Endothelial cell of umbilical vein (primary cell): ENCODE measurements around the gene CEP78. TPM values are rescaled to one million over a fixed set of nuclear protein-coding genes. Genes with fewer than 3 reads are reported as not detected.

ENCODE experiments used
- BruUV-seq: library from RNA; stranded (reverse); fragments of 400-500 nt; replicated peaks from 2 replicates; lab custom pipeline; 2021; lab: Mats Ljungman, UMichigan
- CTCF ChIA-PET: fragments of 300-600, 350-600 bp; sonication (Branson Sonifier 250); formaldehyde crosslinking; loops from one replicate; lab custom pipeline; 2021; ENCODE audit warnings: antibody characterized with exemption, inconsistent platforms; lab: Charles Lee
- POLR2A ChIA-PET: fragments of 300-600, 350-600 bp; sonication (Branson Sonifier 250); formaldehyde crosslinking; loops from one replicate; lab custom pipeline; 2021; ENCODE audit warnings: antibody characterized with exemption, inconsistent platforms; lab: Charles Lee
- DNase-seq: peaks from one replicate; pipeline ENCODE4 v3.0.0-alpha.2; 2011; ENCODE audit warnings: low read depth, low spot score
- FAIRE-seq: peaks from 2 replicates; lab custom pipeline; 2011; peaks lifted over from hg19 to GRCh38; lab: Jason Lieb, UNC
- H2AFZ ChIP-seq: 2 replicates; pipeline ENCODE4 v1.6.0; 2012; ENCODE audit warnings: low read depth, low read length, control low read depth, inconsistent platforms
- H3K27ac ChIP-seq: 2 replicates; pipeline ENCODE4 v1.5.1; 2011; ENCODE audit warnings: low read depth, mild to moderate bottlenecking, control low read depth, low read length, moderate library complexity; ENCODE audit not compliant: insufficient read depth
- H3K27me3 ChIP-seq, 2 experiments: 2 replicates each; pipeline versions ENCODE4 v1.6.0 to v1.6.1; 2011; ENCODE audit warnings: low read length in 2 of 2, mixed read lengths in 1 of 2; ENCODE audit not compliant: control insufficient read depth in 2 of 2, insufficient read depth in 2 of 2
- H3K36me3 ChIP-seq, 2 experiments: 2 replicates in 1 of 2; 3 replicates in 1 of 2; pipeline ENCODE4 v1.5.1; 2011; ENCODE audit warnings: low read length in 2 of 2, mild to moderate bottlenecking in 1 of 2, moderate library complexity in 1 of 2; ENCODE audit not compliant: control insufficient read depth in 2 of 2, insufficient read depth in 2 of 2; ENCODE audit errors: extremely low read depth in 1 of 2
- H3K4me1 ChIP-seq: 3 replicates; pipeline ENCODE4 v1.5.1; 2011; ENCODE audit warnings: mild to moderate bottlenecking, low read length; ENCODE audit not compliant: control insufficient read depth, insufficient read depth; ENCODE audit errors: extremely low read depth
- H3K4me2 ChIP-seq: 2 replicates; pipeline ENCODE4 v1.6.1; 2011; ENCODE audit warnings: low read length, control low read depth, mixed read lengths; ENCODE audit not compliant: insufficient read depth
- H3K4me3 ChIP-seq, 3 experiments: fragments of 200-600 bp in 1 of 3; sonication (generic), shearing (Covaris generic) in 1 of 3; replicated peaks in 1 of 3; 2 replicates each; pipeline ENCODE4 v1.5.1; 2011 to 2016; ENCODE audit warnings: control low read depth in 3 of 3, low read length in 3 of 3, mild to moderate bottlenecking in 2 of 3, inconsistent platforms in 1 of 3, low read depth in 1 of 3, moderate library complexity in 1 of 3; ENCODE audit not compliant: insufficient read depth in 1 of 3
- H3K79me2 ChIP-seq: 2 replicates; pipeline ENCODE4 v1.6.0; 2012; ENCODE audit warnings: low read length, inconsistent platforms; ENCODE audit not compliant: control insufficient read depth, insufficient read depth
- H3K9ac ChIP-seq: replicated peaks from 2 replicates; pipeline ENCODE3; 2011; ENCODE audit warnings: low read length, control low read depth; ENCODE audit not compliant: insufficient read depth; ENCODE audit errors: extremely low read depth
- H3K9me1 ChIP-seq: replicated peaks from 3 replicates; pipeline ENCODE4 v1.6.0; 2011; ENCODE audit warnings: mild to moderate bottlenecking, low read length; ENCODE audit not compliant: control insufficient read depth, insufficient read depth; ENCODE audit errors: extremely low read depth
- H3K9me3 ChIP-seq: replicated peaks from 2 replicates; pipeline ENCODE4 v1.5.1; 2012; ENCODE audit warnings: low read length, inconsistent platforms; ENCODE audit not compliant: control insufficient read depth, insufficient read depth
- H4K20me1 ChIP-seq: replicated peaks from 2 replicates; pipeline ENCODE3; 2011; ENCODE audit warnings: mild to moderate bottlenecking, low read length; ENCODE audit not compliant: control insufficient read depth, insufficient read depth; ENCODE audit errors: extremely low read depth
- CTCF ChIP-seq, 2 donors: IDR thresholded peaks; 1 replicate in 1 of 2; 2 replicates in 1 of 2; pipeline ENCODE4 v1.5.1; 2011; ENCODE audit warnings: low read length in 2 of 2, mild to moderate bottlenecking in 2 of 2, moderate library complexity in 2 of 2, control low read depth in 1 of 2, inconsistent platforms in 1 of 2, low read depth in 1 of 2; ENCODE audit not compliant: insufficient read depth in 1 of 2; ENCODE audit errors: extremely low read depth in 1 of 2
- EZH2 ChIP-seq: IDR thresholded peaks from 2 replicates; pipeline ENCODE4 v1.6.1; 2012; ENCODE audit warnings: borderline replicate concordance, low read depth, mild to moderate bottlenecking, moderate library complexity, low read length, inconsistent platforms; ENCODE audit not compliant: severe bottlenecking
- FOS ChIP-seq: IDR thresholded peaks from 2 replicates; pipeline ENCODE4 v1.6.1; 2011; ENCODE audit warnings: mild to moderate bottlenecking, low read length, moderate library complexity, borderline replicate concordance; ENCODE audit not compliant: insufficient read depth
- GATA2 ChIP-seq: IDR thresholded peaks from 2 replicates; pipeline ENCODE4 v1.7.0; 2011; ENCODE audit warnings: low read depth, mild to moderate bottlenecking, moderate library complexity, mixed read lengths, low read length; ENCODE audit not compliant: insufficient read length, insufficient read depth
- JUN ChIP-seq: IDR thresholded peaks from 2 replicates; pipeline ENCODE4 v1.6.1; 2011; ENCODE audit warnings: borderline replicate concordance, low read depth; ENCODE audit not compliant: insufficient read length, insufficient read depth
- MAX ChIP-seq: IDR thresholded peaks from 2 replicates; pipeline ENCODE4 v1.6.1; 2011; ENCODE audit not compliant: insufficient read depth, insufficient read length
- MYC ChIP-seq: IDR thresholded peaks from one replicate; pipeline ENCODE4 v1.6.1; 2011; ENCODE audit warnings: mild to moderate bottlenecking, low read depth, low read length
- POLR2A ChIP-seq: IDR thresholded peaks from 2 replicates; pipeline ENCODE4 v1.6.1; 2012; ENCODE audit warnings: low read depth, mild to moderate bottlenecking, control low read depth, low read length
- POLR2AphosphoS5 ChIP-seq: IDR thresholded peaks from 2 replicates; pipeline ENCODE4 v1.6.1; 2012; ENCODE audit warnings: low read depth, mild to moderate bottlenecking, control low read depth, low read length, moderate library complexity; ENCODE audit not compliant: insufficient read depth
- dilution Hi-C: fragments of 300-500 bp; cut with MboI; formaldehyde crosslinking; loops from one replicate; pipeline ENCODE4 v1.15.0; 2019; ENCODE audit warnings: low sequenced_read_pairs; ENCODE audit not compliant: extremely low pct_ligation_motif_present
- intact Hi-C: fragments of 100-400 bp; cut with micrococcal nuclease; formaldehyde crosslinking; loops from one replicate; pipeline ENCODE4 v1.10.0; 2022
- polyA plus RNA-seq, 4 experiments: library from polyadenylated mRNA; depleted of rRNA in 3 of 4; stranded (reverse) in 3 of 4; unstranded in 1 of 4; fragments of >200 nt; gene quantifications; 2 replicates each; pipeline versions ENCODE4 v1.2.1 to v1.2.3, GENCODE V29; 2011 to 2012; ENCODE audit warnings: missing spikeins in 1 of 4
- total RNA-seq: library from RNA; stranded (reverse); gene quantifications from 2 replicates; pipeline ENCODE4 v1.2.3, GENCODE V29; 2021

CEP78 gene
- total and polyA plus RNA-seq, 2 donors (not counting 3 experiments of a cell fraction or from before 2014, with no cell fraction given), result 6.5 to 35.9 TPM

- BruUV-seq, result no TSS peak
- no peaks in the 10 kb centered on the region for H3K4me1 ChIP-seq
- no peaks in the 10 kb centered on the region for H4K20me1 ChIP-seq
- no peaks in the 10 kb centered on the region for H3K36me3 ChIP-seq
- CTCF ChIA-PET, result no interaction called here
- POLR2A ChIA-PET, result no interaction called here
- no peaks in the 10 kb centered on the region for H3K9me3 ChIP-seq
- TF ChIP-seq POLR2AphosphoS5 (no peak), GATA2 (no peak), MAX (no peak), MYC (no peak), CTCF (IDR thresholded peaks at IDR 0.05; ENCODE audit: extremely low read depth in 1 of 2, insufficient read depth in 1 of 2, low read depth in 1 of 2, low read length in 2 of 2) (no peak), JUN (no peak), FOS (no peak), POLR2A (no peak), EZH2 (no peak)
- H3K79me2 ChIP-seq, result no peaks in the 10 kb centered on the region
- intact Hi-C loops (no loop called here), dilution Hi-C loops (no loop called here)
- no peak overlapping the region for H3K27ac ChIP-seq
- peaks cover 0 to 8% of the 10 kb centered on the region in 2 experiments for H3K27me3 ChIP-seq
- H3K4me3 ChIP-seq, result no peak overlapping the region
- no peak overlapping the region for H3K9ac ChIP-seq
- DNase-seq (no peak), FAIRE-seq (no peak)
- H3K4me2 ChIP-seq, result no peak overlapping the region
- H3K9me1 ChIP-seq, result no peaks in the 10 kb centered on the region
- H2AFZ ChIP-seq, result no peak overlapping the region
Observed at GRCh38 chr9:78286946-78287388, 51.1 kb downstream of the CEP78 start.
